HCT116 (cell line): ENCODE data around the gene RGS6. TPM values are rescaled to one million over a fixed set of nuclear protein-coding genes. Genes with fewer than 3 reads are reported as not detected.
A peak's percentile ranks its signal among the peaks of the same experiment; 100 is the strongest.

Source experiments
- ATAC-seq: fragments of 200-7000 bp; cut with Tn5 transposase; 2 replicates; pipeline ENCODE4 v1.9.1; 2020; ENCODE audit warnings: mild to moderate bottlenecking, moderate library complexity
- BruUV-seq: library from RNA; stranded (reverse); fragments of 400-500 nt; replicated peaks from 2 replicates; lab custom pipeline; 2021; lab: Mats Ljungman, UMichigan
- CTCF ChIA-PET: fragments of 300-600 bp; sonication (Branson Sonifier 250); formaldehyde crosslinking; loops from one replicate; lab custom pipeline; 2021; ENCODE audit warnings: antibody characterized with exemption; lab: Charles Lee
- POLR2A ChIA-PET: fragments of 300-600, 350-600 bp; sonication (Branson Sonifier 250); formaldehyde crosslinking; loops from one replicate; lab custom pipeline; 2021; ENCODE audit warnings: antibody characterized with exemption; lab: Charles Lee
- RAD21 ChIA-PET, 2 experiments: fragments of 300-600 bp; sonication (Branson Sonifier 250); formaldehyde crosslinking; loops; one replicate each; lab custom pipeline; 2023; ENCODE audit warnings: low total read pairs in 2 of 2; ENCODE audit not compliant: uncharacterized antibody in 2 of 2, unreplicated experiment in 2 of 2, low non-redundant PET in 1 of 2; lab: Charles Lee
- DNase-seq: peaks from one replicate; pipeline ENCODE4 v3.0.0-alpha.2; 2010; ENCODE audit warnings: low read depth, low spot score
- H2AFZ ChIP-seq: fragments of 200-600 bp; shearing (Covaris generic), sonication (generic); 2 replicates; pipeline ENCODE4 v1.6.1; 2017; ENCODE audit warnings: low read depth, mixed run types, mixed read lengths, antibody characterized with exemption, low read length; ENCODE audit not compliant: poor library complexity, severe bottlenecking
- H3K27ac ChIP-seq: 2 replicates; pipeline ENCODE4 v1.5.1; 2012; ENCODE audit warnings: low read depth, low read length
- H3K27me3 ChIP-seq: fragments of 200-600 bp; sonication (generic); 2 replicates; pipeline ENCODE4 v1.6.1; 2016; ENCODE audit warnings: mixed run types, low read length, mixed read lengths; ENCODE audit not compliant: insufficient read depth
- H3K36me3 ChIP-seq, 2 experiments: fragments of 200-500 bp in 1 of 2; fragments of 200-600 bp in 1 of 2; sonication (Bioruptor generic) in 1 of 2; sonication (generic) in 1 of 2; 2 replicates each; pipeline versions ENCODE4 v1.5.1 to v1.6.1; 2014 to 2016; ENCODE audit warnings: low read length in 2 of 2, inconsistent platforms in 1 of 2, mixed read lengths in 1 of 2, mixed run types in 1 of 2; ENCODE audit not compliant: insufficient read depth in 2 of 2, control insufficient read depth in 1 of 2
- H3K4me1 ChIP-seq, 2 experiments: fragments of 200-600 bp in 1 of 2; sonication (generic) in 1 of 2; 2 replicates each; pipeline versions ENCODE4 v1.5.1 to v1.6.1; 2012 to 2017; ENCODE audit warnings: low read length in 2 of 2, inconsistent platforms in 1 of 2, mild to moderate bottlenecking in 1 of 2, mixed read lengths in 1 of 2, mixed run types in 1 of 2, moderate library complexity in 1 of 2; ENCODE audit not compliant: insufficient read depth in 2 of 2, control insufficient read depth in 1 of 2
- H3K4me2 ChIP-seq: fragments of 200-600 bp; sonication (generic); 2 replicates; pipeline ENCODE4 v1.6.1; 2017; ENCODE audit warnings: mixed run types, low read length, mixed read lengths
- H3K4me3 ChIP-seq, 2 experiments: fragments of 200-600 bp in 1 of 2; sonication (generic) in 1 of 2; replicated peaks in 1 of 2; 2 replicates each; pipeline ENCODE4 v1.5.1; 2011 to 2016; ENCODE audit warnings: low read length in 2 of 2, control low read depth in 1 of 2, low read depth in 1 of 2, mild to moderate bottlenecking in 1 of 2, mixed read lengths in 1 of 2, mixed run types in 1 of 2
- H3K79me2 ChIP-seq: fragments of 200-600 bp; sonication (generic); 2 replicates; pipeline ENCODE4 v1.6.1; 2017; ENCODE audit warnings: mild to moderate bottlenecking, mixed run types, low read length, moderate library complexity, mixed read lengths; ENCODE audit not compliant: insufficient read depth
- H3K9ac ChIP-seq: fragments of 200-600 bp; sonication (generic); 2 replicates; pipeline ENCODE4 v1.6.1; 2016; ENCODE audit warnings: low read length, mixed read lengths
- H3K9me2 ChIP-seq: fragments of 200-600 bp; sonication (generic), shearing (Covaris generic); 2 replicates; pipeline ENCODE4 v1.6.1; 2017; ENCODE audit warnings: mixed run types, mild to moderate bottlenecking, moderate library complexity; ENCODE audit not compliant: insufficient read depth
- H3K9me3 ChIP-seq, 2 experiments: fragments of 200-500 bp in 1 of 2; fragments of 200-600 bp in 1 of 2; sonication (Bioruptor generic) in 1 of 2; sonication (generic) in 1 of 2; 2 replicates each; pipeline ENCODE4 v1.6.1; 2014 to 2017; ENCODE audit warnings: low read length in 2 of 2, mixed read lengths in 2 of 2, inconsistent platforms in 1 of 2, low read depth in 1 of 2, mild to moderate bottlenecking in 1 of 2, mixed run types in 1 of 2, moderate library complexity in 1 of 2; ENCODE audit not compliant: control insufficient read depth in 1 of 2, insufficient read depth in 1 of 2
- H4K20me1 ChIP-seq: fragments of 200-600 bp; sonication (generic), shearing (Covaris generic); 2 replicates; pipeline ENCODE4 v1.6.1; 2017; ENCODE audit warnings: mixed run types, mild to moderate bottlenecking, moderate library complexity; ENCODE audit not compliant: insufficient read depth
- ATF3 ChIP-seq: IDR thresholded peaks from 2 replicates; pipeline ENCODE4 v1.6.1; 2012
- CBX3 ChIP-seq: IDR thresholded peaks from 2 replicates; pipeline ENCODE4 v1.6.1; 2012; ENCODE audit warnings: low read depth
- CEBPB ChIP-seq: IDR thresholded peaks from 2 replicates; pipeline ENCODE4 v1.6.1; 2012; ENCODE audit warnings: low read depth
- CTCF ChIP-seq, 3 experiments: fragments of 200-600 bp in 1 of 3; sonication (generic) in 1 of 3; IDR thresholded peaks in 2 of 3; conservative IDR thresholded peaks in 1 of 3; 2 replicates each; pipeline ENCODE4 v1.5.1; 2012 to 2017; ENCODE audit warnings: low read depth in 2 of 3, low read length in 2 of 3, antibody characterized with exemption in 1 of 3, borderline replicate concordance in 1 of 3, control low read depth in 1 of 3, mild to moderate bottlenecking in 1 of 3, mixed read lengths in 1 of 3, mixed run types in 1 of 3, moderate library complexity in 1 of 3; ENCODE audit not compliant: insufficient read depth in 1 of 3
- EGR1 ChIP-seq: IDR thresholded peaks from 2 replicates; pipeline ENCODE4 v1.6.1; 2012; ENCODE audit warnings: low read depth
- ELF1 ChIP-seq: IDR thresholded peaks from 2 replicates; pipeline ENCODE4 v1.6.1; 2012; ENCODE audit warnings: low read depth, borderline replicate concordance
- EZH2 ChIP-seq: fragments of 200-600 bp; sonication (generic); IDR thresholded peaks from 2 replicates; pipeline ENCODE4 v1.6.1; 2017; ENCODE audit warnings: antibody characterized with exemption, mixed run types
- FOSL1 ChIP-seq: IDR thresholded peaks from 2 replicates; pipeline ENCODE4 v1.6.1; 2012; ENCODE audit warnings: low read depth
- MAX ChIP-seq: IDR thresholded peaks from 2 replicates; pipeline ENCODE4 v1.6.1; 2012
- POLR2A ChIP-seq: IDR thresholded peaks from 2 replicates; pipeline ENCODE4 v1.7.0; 2011; ENCODE audit warnings: borderline replicate concordance; ENCODE audit not compliant: insufficient read depth, insufficient read length; ENCODE audit errors: extremely low read depth
- POLR2AphosphoS5 ChIP-seq: IDR thresholded peaks from 2 replicates; pipeline ENCODE4 v1.6.1; 2011; ENCODE audit warnings: mild to moderate bottlenecking, low read depth, low read length, moderate library complexity
- RAD21 ChIP-seq: IDR thresholded peaks from 2 replicates; pipeline ENCODE4 v1.6.1; 2012; ENCODE audit warnings: low read depth, mild to moderate bottlenecking
- SIN3A ChIP-seq: IDR thresholded peaks from 2 replicates; pipeline ENCODE4 v1.6.1; 2012; ENCODE audit warnings: low read depth
- TCF7L2 ChIP-seq: IDR thresholded peaks from 2 replicates; pipeline ENCODE4 v1.7.0; 2011; ENCODE audit warnings: borderline replicate concordance, inconsistent platforms; ENCODE audit not compliant: insufficient read depth, insufficient read length; ENCODE audit errors: extremely low read depth
- YY1 ChIP-seq: IDR thresholded peaks from 2 replicates; pipeline ENCODE4 v1.6.1; 2011; ENCODE audit warnings: low read length, low read depth, moderate library complexity, mild to moderate bottlenecking; ENCODE audit not compliant: insufficient replicate concordance; ENCODE audit errors: extremely low read depth
- ZBTB33 ChIP-seq: IDR thresholded peaks from 2 replicates; pipeline ENCODE4 v1.6.1; 2011; ENCODE audit warnings: mild to moderate bottlenecking, low read length, moderate library complexity; ENCODE audit not compliant: insufficient replicate concordance; ENCODE audit errors: extremely low read depth
- ZFX ChIP-seq: fragments of 450-650 bp; IDR thresholded peaks from 2 replicates; pipeline ENCODE4 v1.6.1; 2017
- ZNF274 ChIP-seq: fragments of 200-500 bp; sonication (Bioruptor generic); IDR thresholded peaks from 2 replicates; pipeline ENCODE4 v1.6.1; 2014; ENCODE audit warnings: mild to moderate bottlenecking, low read depth, low read length, inconsistent platforms
- intact Hi-C: fragments of 100-400 bp; cut with micrococcal nuclease; formaldehyde crosslinking; loops from 2 replicates; pipeline ENCODE4 v1.10.0; 2022
- total RNA-seq: library from RNA; stranded (reverse); gene quantifications from one replicate; pipeline ENCODE4 v1.2.1, GENCODE V29; 2021; ENCODE audit not compliant: unreplicated experiment

Gene RGS6
- total RNA-seq, 1 experiment from 2014 or later, result 4.7 TPM

GRCh38 chr14:72099566-72099965 lies 167.3 kb downstream of the RGS6 start (continued):
- TF ChIP-seq ELF1 (no peak), YY1 (no peak), SIN3A (no peak)

GRCh38 chr14:72104011-72104613 lies 171.9 kb downstream of the RGS6 start:
- RAD21 ChIA-PET, result no interaction called here
- H3K9ac ChIP-seq, result no peak overlapping the region
- no peak overlapping the region for H3K27ac ChIP-seq
- H3K79me2 ChIP-seq, result no peaks in the 10 kb centered on the region
- H3K36me3 ChIP-seq, result no peaks in the 10 kb centered on the region
- H4K20me1 ChIP-seq, result no peaks in the 10 kb centered on the region
- H3K27me3 ChIP-seq, result 0 out of 2 replicates have a peak, but pooled peaks cover 7% of the 10 kb centered on the region
- H3K4me1 ChIP-seq, result no peaks in the 10 kb centered on the region
- H3K9me2 ChIP-seq, result no peaks in the 10 kb centered on the region
- CTCF ChIA-PET, result interaction anchor here (0.7 to 2.5 kb wide), 12 partner anchors 10 to 345 kb away, joined by 3 to 11 read pairs (median 5); no protein-coding TSS in a partner anchor
- BruUV-seq, result no TSS peak
- POLR2A ChIA-PET, result no interaction called here
- no peak overlapping the region for H3K4me2 ChIP-seq
- DNase-seq (peak; percentile 3), ATAC-seq (peak; percentile 87)
- intact Hi-C loops, result no loop called here
- H2AFZ ChIP-seq, result no peak overlapping the region
- TF ChIP-seq EZH2, result no peak
- no peak for TF ChIP-seq ATF3
- peak; percentile 36 to 96 (median 94); a peak in 4 of 6 replicates for TF ChIP-seq CTCF (IDR thresholded peaks at IDR 0.05 in 2 of 3, conservative IDR thresholded peaks at IDR 0.05 in 1 of 3; ENCODE audit: borderline replicate concordance in 1 of 3, insufficient read depth in 1 of 3, low read depth in 2 of 3, low read length in 2 of 3)
- TF ChIP-seq ZNF274, result no peak
- TF ChIP-seq ZFX, result no peak
- TF ChIP-seq CBX3, result no peak
- TF ChIP-seq RAD21, result peak; percentile 39; the same call in 1 of the 2 replicates
- TF ChIP-seq CEBPB, result no peak
- TF ChIP-seq TCF7L2, result no peak
- TF ChIP-seq YY1, result no peak
- no peak for TF ChIP-seq POLR2AphosphoS5
- TF ChIP-seq FOSL1, result no peak
- no peak for TF ChIP-seq ZBTB33
- TF ChIP-seq EGR1, result 0 out of 2 replicates have a peak, but pooled peaks have one; percentile 19
- TF ChIP-seq SIN3A, result no peak
- TF ChIP-seq POLR2A, result no peak
- no peak for TF ChIP-seq MAX
- no peaks in the 10 kb centered on the region for H3K9me3 ChIP-seq
- no peak overlapping the region for H3K4me3 ChIP-seq
